Measurements from ENCODE around the gene ARHGEF12.

ARHGEF12 gene

DNA sequence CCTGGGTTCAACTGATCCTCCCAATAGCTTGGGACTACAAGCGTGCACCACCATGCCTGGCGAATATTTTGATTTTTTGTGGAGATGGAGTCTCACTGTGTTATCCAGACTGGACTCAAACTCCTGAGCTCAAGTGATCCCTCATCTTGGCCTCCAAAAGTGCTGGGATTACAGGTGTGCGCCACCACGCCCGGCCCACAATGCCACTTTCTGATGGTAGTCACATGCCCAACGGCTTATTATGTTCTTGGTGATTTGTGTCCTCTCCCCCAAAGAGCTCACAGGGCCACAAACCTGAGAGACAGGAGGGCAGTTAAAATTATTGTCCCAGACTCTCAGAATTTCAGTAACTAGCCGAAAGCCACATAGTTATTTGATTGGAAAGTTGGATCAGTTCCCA lies 185.0 kb downstream of the ARHGEF12 start:
- FAIRE-seq, result no peak

DNA sequence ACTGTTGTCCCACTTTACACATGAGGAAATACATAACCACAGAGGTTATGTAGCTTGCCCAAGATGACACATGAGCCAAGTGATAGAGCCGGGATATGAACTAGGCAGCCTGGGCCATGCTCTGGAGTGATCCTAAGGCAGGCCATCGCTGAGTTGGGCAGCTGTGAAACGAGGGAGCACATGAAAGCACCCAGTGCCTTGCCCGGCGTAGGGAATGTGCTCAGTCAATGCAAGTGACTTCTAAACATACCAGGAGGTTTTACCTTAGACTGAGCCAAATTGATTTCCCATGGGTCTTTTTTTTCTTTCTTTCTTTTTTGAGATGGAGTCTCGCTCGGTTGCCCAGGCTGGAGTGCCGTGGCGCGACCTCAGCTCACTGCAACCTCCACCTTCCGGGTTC lies 185.8 kb downstream of the ARHGEF12 start:
- no peak for FAIRE-seq

DNA sequence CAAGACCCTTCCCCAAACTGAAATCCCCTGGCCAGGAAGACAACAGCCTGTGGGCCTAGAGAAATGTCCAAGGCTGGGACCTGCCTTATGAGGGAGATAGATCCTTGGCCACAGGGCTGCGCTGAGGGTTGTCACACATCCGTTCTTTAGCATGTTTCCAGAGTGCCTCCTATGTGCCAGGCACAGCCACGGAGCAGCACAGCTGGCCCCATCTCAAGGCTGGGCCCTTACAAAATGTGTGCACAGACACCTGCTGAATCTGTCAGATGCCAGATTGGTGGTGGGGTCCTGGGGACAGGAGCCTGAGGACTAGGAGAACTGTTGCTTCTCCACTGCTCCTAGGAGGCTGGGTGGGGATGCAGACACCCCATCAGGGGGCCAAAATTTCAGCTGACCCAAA lies 186.5 kb downstream of the ARHGEF12 start:
- FAIRE-seq, result no peak

DNA sequence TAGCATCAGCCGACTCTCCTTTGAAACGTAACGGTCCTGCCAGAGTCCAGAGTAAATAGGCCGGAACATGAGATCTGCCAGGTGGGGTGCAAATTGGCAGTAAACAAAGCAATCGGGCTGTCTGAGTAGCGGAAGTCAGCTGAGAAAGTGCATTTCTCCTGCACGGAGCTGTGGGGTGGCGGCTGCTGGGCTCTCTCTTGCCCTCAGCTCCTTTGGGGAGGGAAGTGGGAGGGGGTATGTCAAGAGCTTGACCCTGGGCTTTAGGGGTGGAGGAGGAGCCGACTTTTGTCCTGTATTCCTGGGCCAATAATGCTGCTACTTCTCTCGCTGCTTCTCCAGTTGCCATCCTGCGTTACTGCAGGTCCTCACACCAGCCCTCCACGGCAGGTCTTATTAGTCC lies 187.0 kb downstream of the ARHGEF12 start:
- no peak for FAIRE-seq

DNA sequence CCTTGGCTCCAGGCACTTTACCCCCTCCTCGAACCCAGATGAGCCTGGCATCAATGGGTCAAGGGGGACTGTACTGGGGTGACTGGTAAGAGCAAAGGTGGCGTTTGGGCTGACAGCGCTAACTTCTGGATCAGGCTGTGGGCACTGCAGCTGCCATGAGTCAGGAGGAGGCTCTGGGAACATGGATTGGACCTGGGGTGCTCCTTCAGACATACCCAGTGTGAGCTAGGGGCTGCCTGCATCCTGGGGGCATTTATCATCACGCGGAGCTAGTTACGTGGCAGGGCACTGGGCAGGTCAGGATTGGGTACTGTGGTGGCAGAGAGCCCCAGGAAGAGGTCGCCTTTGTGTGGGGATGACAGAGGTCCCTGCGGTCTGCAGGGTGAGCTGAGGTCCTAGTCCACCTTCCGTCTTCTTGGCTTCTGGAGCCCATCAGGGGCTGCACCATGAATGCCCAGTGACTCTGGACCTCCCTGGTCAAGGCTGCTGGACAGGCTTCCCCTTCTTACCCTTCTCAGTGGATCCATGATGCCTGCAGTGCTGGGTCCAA lies 188.4 kb downstream of the ARHGEF12 start:
- FAIRE-seq, result no peak

DNA sequence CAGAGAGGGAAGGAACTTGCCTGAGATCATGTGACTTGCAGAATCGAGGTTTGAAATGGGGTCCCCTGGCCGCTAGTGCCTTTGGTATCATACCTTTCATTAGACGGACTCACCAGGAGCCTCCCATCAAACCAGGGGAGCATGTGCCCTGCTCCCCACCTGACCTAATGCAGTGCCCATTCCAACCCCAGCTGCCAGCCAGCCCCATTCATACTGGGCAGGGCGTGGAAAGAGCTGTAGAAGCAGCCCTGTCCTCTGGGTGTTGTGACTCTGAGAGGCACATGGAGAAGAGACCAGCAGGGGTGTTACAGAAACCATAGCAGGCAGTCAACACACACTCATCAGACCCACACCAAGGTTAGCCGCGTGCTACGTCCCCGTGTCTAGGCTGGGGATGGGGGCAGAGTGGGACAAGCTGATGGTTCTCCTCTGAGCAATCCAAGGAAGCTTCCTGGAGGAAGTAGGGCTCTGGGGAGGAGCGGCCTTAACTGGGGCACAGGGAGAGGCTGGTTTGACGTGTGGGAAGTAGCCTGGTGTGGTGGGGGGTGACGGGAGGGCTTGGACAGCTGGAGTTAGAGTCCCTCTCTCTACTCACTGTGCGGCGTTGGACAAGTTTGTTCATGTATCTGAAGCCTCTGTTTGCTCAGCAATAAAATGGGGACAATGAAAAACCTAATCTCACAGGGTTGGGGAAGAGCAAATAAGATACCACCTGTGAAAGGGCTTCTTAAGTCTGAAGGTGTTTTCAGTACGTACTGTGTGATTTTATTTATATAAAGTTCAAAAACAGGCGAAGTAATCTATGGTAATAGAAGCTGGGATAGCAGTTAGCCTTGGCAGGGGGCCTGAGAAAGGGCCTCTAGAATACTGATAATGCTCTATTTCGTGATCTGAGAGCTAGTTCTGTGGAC lies 189.3 kb downstream of the ARHGEF12 start:
- FAIRE-seq, result no peak

DNA sequence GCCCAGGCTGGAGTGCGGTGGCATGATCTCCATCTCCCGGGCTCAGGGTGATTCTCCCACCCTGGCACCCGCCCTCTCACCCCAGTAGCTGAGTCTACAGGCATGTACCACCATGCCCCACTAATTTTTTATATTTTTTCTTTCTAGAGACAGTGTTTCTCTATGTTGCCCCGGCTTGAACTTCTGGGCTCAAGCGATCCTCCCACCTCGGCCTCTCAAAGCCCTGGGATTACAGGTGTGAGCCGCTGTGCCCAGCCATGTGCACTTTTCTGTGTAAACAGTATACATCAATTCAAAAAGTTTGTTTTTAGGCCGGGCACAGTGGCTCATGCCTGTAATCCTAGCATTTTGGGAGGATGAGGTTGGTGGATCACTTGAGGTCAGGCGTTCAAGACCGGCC lies 190.0 kb downstream of the ARHGEF12 start:
- no peak for FAIRE-seq

DNA sequence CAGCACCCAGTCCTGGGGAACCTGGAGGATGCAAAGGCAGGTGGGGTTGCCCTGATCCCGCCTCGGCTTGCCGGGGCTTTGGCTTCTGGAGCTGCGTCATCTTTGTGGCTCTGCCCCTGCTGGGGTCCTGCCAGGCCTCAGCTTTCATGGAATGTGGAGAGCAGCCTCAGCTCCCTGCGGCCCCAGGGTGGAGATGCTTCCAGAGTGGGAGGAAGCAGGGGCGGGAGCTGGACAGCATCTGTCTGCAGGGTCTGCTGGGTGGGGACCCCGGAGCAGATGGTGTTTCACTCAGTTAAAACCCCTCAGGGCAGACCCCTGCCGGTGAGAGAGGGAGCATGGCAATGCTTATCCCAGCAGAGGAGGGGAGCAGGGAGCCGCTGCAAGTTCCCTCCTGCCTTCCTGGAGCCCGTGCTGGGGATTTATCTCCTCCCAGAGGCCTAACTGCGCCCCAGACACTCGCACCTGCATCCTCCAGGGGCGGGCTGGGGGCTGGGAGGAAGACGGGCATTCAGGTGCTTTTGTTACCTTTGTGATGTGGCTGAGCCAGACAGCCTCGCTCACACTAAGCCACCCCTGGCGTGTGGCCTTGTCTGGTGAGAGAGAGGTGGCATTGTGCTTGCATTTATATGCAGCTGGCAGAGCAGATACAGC lies 191.0 kb downstream of the ARHGEF12 start:
- no peak for FAIRE-seq

DNA sequence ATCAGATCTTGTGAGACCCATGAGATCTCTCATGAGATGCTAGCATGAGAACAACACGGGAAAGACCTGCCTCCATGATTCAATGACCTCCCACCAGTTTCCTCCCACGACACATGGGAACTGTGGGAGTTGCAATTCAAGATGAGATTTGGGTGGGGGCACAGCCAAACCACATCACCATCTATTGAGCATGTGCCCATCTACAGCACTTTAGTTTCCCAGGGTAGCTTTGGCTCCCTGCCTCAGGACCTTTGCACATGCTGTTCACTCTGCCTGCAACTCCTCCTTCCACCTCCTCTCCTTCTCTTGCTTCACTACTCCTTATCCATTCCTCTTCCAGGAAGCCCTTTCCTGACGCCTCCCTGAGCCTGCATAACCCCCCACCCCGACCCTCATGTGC lies 192.5 kb downstream of the ARHGEF12 start:
- no peak for FAIRE-seq

DNA sequence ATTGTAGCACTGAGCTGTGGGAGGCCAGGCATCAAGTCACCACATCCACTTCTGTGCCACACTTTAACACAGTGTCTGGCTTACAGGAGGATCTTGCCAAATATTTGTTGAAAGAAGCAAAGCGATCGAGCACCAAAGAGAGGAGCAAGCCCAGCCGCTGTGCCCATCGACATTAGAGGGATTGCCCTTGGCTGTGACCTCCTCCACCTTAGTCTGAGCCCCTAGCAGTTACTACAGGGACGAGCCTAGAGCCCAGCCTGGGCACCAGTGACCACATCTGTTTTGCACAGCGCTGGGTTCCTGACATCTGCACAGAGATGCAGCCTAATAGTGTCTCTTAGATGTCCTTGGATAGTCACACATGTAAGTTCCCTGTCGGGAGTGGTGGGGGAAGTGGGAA lies 193.0 kb downstream of the ARHGEF12 start:
- no peak for FAIRE-seq

DNA sequence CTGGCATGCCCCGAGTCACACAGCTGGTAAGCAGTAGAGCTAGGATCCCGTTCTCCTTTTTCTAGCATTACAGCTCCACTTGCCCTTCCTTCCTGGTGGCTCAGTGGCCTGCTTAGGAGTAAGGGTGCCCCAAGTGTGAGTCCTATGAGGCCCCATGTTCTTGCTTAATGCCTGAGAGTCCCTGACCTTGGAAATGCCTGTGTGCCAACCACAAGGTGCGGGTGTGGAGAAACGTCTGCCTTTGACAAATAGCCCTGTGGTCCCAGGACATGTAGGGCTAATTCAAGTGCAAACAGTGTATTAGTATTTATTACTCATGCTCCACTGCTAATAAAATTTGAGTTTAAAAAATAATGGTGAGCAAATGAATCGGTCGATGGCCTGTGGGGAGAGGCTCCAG lies 193.7 kb downstream of the ARHGEF12 start:
- FAIRE-seq, result no peak

DNA sequence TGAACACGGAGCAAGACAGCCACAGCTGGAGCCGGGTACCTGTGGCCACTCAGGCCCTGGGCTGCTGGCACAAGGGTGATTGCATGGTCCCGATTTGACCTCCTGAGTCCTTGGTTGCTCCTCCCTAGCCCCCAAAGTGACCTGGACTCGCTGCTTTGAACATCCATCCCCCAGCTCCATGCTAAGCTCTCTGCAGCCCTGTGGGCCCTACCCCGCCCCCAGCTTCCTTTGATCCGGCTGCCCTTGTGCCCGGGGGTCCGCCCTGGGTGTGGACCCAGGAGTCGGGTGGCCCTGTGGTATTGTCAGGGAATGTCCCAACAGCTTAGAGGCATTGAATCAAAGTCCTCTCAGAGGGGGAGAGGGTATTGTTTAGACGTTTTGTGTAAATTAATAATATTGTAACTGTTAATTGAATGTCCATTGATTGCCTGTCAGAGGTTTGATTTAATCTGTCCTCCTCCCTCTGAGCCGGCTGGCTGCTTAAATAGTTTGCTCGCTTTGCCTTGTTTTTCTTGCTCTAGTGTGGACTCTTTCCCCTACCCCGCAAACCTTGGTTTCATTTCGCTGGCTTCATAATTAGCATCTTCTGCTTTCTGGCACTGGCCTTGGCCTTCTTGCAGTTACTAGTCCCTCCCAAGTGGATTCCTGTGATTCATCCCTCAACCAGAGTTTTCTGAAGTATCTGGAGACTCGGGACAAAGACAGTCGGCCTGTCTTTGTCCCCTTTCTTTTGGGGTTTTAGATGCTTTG lies 196.0 kb downstream of the ARHGEF12 start:
- FAIRE-seq, result no peak

DNA sequence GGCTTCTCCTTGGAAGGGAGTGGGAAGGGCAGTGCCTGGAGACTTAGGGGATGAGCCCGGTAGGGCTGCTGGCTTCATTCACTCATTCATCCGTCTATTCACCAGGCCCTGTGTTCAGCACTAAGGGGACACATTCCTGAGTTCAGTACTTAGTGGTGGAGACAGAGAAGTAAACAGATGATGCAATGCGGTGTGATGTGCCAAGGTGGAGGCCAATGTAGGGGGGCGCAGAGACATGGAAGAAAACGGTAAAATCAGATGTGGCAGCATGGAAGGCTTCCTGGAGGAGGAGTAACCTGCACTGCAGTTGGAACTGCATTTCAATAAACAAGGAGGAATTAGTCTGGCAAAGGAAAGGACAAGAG lies 196.6 kb downstream of the ARHGEF12 start:
- no peak for FAIRE-seq

DNA sequence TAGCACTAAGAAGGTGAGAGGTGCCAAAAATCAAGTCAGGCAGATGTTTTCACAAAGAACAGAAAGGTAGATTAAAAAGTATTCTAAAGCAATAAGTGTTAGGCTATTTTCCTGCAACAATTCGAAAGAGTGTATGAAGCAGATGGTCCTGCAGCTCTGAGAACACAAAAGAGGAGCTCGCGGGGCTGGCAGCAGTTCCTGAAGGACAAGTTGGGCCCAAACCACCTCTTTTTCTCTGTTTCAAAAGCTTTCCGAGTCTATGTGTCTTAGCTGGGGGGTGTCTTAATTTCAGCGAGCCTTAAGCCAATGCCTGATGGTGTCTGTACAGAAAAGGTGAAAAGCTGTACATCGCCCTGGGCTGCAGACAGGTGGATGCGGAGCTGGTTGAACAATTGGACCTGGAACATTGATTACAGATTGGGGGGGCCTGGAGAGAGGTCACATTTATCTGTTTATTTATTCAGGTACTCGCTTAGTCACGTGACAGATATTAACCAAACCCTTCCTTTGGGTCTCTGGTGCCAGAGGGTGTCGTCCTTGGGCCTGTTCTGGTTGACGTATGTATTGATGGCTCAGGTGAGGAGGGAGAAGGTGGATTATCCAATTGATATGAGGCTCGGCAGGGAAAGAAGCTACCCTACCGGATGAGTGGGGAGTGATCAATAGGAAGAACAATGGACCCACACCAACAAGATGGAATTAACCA lies 200.0 kb downstream of the ARHGEF12 start:
- no peak for FAIRE-seq

DNA sequence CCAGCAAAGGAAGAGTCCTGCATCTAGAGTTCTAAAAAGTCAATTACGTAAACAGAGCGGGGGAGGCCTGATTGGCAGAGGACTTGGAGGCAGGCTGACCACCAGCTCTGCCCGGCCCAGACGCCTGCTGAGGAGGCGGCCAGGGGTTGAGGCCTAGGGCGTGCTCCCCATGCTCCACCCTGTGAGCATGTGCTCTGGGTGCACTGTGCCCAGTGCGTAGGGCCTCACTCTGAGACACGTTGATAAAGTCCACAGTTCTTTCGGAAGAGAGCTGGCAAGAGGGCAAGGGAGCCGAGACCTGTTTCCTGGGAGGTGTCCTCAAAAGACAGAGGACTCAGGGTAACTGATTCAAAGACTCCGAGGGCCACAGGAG lies 200.6 kb downstream of the ARHGEF12 start:
- no peak for FAIRE-seq

DNA sequence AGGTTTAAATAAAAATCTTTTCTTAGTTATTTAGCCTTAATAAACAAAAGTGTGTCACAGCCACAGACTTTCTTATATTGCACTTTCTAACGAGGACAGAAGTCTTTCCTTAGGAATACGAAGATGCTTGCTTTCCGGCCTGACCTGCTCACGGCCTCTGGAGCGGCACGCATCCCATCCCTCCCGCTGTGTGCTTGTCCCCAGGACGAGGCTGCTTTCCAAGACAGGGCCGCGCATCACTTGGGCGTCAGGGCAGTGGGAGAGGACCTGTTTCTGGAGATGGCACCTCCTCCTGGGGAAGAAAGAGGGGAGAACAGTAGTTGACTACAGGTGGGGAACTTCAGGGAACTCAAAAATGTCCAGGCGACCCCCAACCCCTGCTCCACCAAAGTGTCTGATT lies 201.8 kb downstream of the ARHGEF12 start:
- FAIRE-seq, result no peak

DNA sequence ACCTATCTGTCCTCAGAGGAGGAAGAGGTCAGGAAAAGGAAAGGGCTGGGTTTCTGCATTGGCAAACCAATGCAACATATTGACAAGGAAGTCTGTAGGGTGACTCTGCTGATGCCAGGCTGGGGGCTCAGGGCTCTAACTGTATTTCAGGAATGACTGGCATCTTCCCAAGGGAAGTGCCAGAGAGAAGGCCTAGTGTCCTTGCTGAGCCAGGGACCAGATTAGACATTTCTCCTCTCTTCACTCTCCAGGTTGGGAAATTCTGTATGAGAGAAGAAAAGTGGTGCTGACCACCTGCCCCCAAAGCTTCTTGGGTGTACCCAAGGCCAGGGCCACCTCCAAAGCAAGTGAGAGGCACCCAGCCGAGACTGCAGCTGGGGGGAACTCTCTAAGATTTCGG lies 202.5 kb downstream of the ARHGEF12 start:
- FAIRE-seq, result no peak
